ENCODE results near the gene LAD1. TPM values are rescaled to one million over a fixed set of nuclear protein-coding genes. Genes with fewer than 3 reads are reported as not detected.
A peak's percentile ranks its signal among the peaks of the same experiment; 100 is the strongest.

The LAD1 gene
- total RNA-seq, 1 donor from 2014 or later = 0.43 TPM

GRCh38 chr1:201335174-201335870, 63.8 kb downstream of the LAD1 start:
- peak in 1 of 2 donors; percentile 19 for DNase-seq (ENCODE audit: low spot score in 2 of 2)
- TF ChIP-seq CTCF (IDR thresholded peaks at IDR 0.05) = no peak
- H3K27ac ChIP-seq = no peak overlapping the region
- intact Hi-C loops (cut with DNase I) = no loop called here
- no peaks in the 10 kb centered on the region for H3K9me3 ChIP-seq
- no peaks in the 10 kb centered on the region for H3K4me1 ChIP-seq
- no peaks in the 10 kb centered on the region for H3K36me3 ChIP-seq
- no peaks in the 10 kb centered on the region for H3K27me3 ChIP-seq
- H3K4me3 ChIP-seq = no peak overlapping the region

- no peak for DNase-seq (ENCODE audit: low spot score in 2 of 2)
- Histone ChIP-seq H3K27ac (no peak overlapping the region), H3K9me3 (no peaks in the 10 kb centered on the region), H3K27me3 (no peaks in the 10 kb centered on the region), H3K4me3 (no peak overlapping the region), H3K36me3 (no peaks in the 10 kb centered on the region), H3K4me1 (no peaks in the 10 kb centered on the region)
- intact Hi-C loops (cut with DNase I) = no loop called here
- TF ChIP-seq CTCF (IDR thresholded peaks at IDR 0.05) = no peak
Measured at GRCh38 chr1:201334325-201335173, 64.6 kb downstream of the LAD1 start.

GRCh38 chr1:201332616-201333335, 66.3 kb downstream of the LAD1 start:
- DNase-seq (ENCODE audit: low spot score in 2 of 2) = peak in 1 of 2 donors; percentile 37
- no peaks in the 10 kb centered on the region for H3K9me3 ChIP-seq
- H3K36me3 ChIP-seq = no peaks in the 10 kb centered on the region
- H3K27ac ChIP-seq = no peak overlapping the region
- no peak overlapping the region for H3K4me3 ChIP-seq
- intact Hi-C loops (cut with DNase I) = no loop called here
- no peaks in the 10 kb centered on the region for H3K27me3 ChIP-seq
- no peaks in the 10 kb centered on the region for H3K4me1 ChIP-seq
- no peak for TF ChIP-seq CTCF (IDR thresholded peaks at IDR 0.05)

DNA sequence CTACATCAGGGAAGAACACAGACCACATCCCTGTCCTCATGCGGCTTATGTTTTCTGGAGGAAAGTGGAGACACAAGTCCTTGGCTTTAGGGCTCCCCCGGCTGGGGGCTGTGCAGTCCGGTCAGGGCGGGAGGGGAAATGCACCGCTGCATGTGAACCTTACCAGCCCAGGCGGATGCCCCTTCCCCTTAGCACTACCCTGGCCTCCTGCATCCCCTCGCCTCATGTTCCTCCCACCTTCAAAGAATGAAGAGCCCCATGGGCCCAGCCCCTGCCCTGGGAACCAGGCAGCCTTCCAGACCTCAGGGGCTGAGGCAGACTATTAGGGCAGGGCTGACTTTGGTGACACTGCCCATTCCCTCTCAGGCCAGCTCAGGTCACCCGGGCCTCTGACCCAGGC, 67.1 kb downstream of the LAD1 start:
- Histone ChIP-seq H3K9me3 (no peaks in the 10 kb centered on the region), H3K27me3 (no peaks in the 10 kb centered on the region), H3K27ac (no peak overlapping the region), H3K36me3 (no peaks in the 10 kb centered on the region), H3K4me3 (no peak overlapping the region), H3K4me1 (no peaks in the 10 kb centered on the region)
- intact Hi-C loops (cut with DNase I) = no loop called here
- DNase-seq (ENCODE audit: low spot score in 2 of 2) = peak in 1 of 2 donors; percentile 38
- TF ChIP-seq CTCF (IDR thresholded peaks at IDR 0.05) = no peak

DNA sequence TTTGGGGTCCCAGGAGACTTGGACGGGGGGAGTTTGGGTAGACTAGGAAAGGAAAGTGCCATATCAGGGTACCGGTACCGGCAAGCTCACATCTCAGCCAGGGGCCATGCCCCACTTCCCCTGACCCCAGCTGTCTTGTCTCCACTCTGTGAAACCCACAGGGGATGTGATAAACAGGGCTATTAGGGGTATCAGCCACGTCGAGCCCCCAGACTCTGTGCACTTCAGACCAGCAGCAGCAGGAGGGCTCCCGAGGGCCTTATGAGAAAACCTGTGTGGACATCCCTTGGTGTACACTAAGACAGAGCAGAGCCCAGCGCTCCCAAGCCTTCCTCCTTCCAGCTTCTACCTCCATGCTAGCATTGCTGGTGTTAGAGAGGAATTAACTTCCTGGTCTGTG, 68.0 kb downstream of the LAD1 start:
- H3K27ac ChIP-seq = no peak overlapping the region
- no peaks in the 10 kb centered on the region for H3K36me3 ChIP-seq
- H3K27me3 ChIP-seq = no peaks in the 10 kb centered on the region
- no peak overlapping the region for H3K4me3 ChIP-seq
- TF ChIP-seq CTCF (IDR thresholded peaks at IDR 0.05) = no peak
- intact Hi-C loops (cut with DNase I) = no loop called here
- peak in 1 of 2 donors; percentile 44 for DNase-seq (ENCODE audit: low spot score in 2 of 2)
- H3K9me3 ChIP-seq = no peaks in the 10 kb centered on the region
- H3K4me1 ChIP-seq = no peaks in the 10 kb centered on the region

Other genes with a start within 250 kb of the LAD1 start
- gene TMEM9, start 244.8 kb downstream of the LAD1 start, total RNA-seq = 45.8 TPM
- gene IGFN1, start 208.5 kb downstream of the LAD1 start, total RNA-seq = not detected
- gene PKP1, start 115.8 kb downstream of the LAD1 start, total RNA-seq = not detected
- gene TNNT2, start 21.6 kb downstream of the LAD1 start, total RNA-seq = not detected
- gene TNNI1, start 22.4 kb upstream of the LAD1 start, total RNA-seq = not detected
- 111 TPM for gene PHLDA3, start 69.9 kb upstream of the LAD1 start, total RNA-seq
- gene CSRP1, start 107.8 kb upstream of the LAD1 start, total RNA-seq = 948 TPM
- 131 TPM for gene NAV1, start 139.8 kb upstream of the LAD1 start, total RNA-seq

Data from ascending aorta (tissue), 2 donors.